Measurements from ENCODE around the gene DST. TPM values are rescaled to one million over a fixed set of nuclear protein-coding genes. Genes with fewer than 3 reads are reported as not detected.

DST gene
- total RNA-seq, 3 donors from 2014 or later: 2.3 to 4.7 (median 3.5) TPM

GRCh38 chr6:56536536-56536935 is 106.2 kb downstream of the DST start:
- Mint-ChIP-seq H3K36me3 (ENCODE audit: insufficient read depth) (no peaks in the 10 kb centered on the region), H3K27me3 (ENCODE audit: low read depth) (no peaks in the 10 kb centered on the region), H3K4me3 (no peak overlapping the region), H3K9me3 (no peaks in the 10 kb centered on the region), H3K4me1 (ENCODE audit: low read depth) (no peaks in the 10 kb centered on the region)
- no peak for DNase-seq
- no peak for ATAC-seq

GRCh38 chr6:56535626-56536025 is 107.1 kb downstream of the DST start:
- H3K36me3 Mint-ChIP-seq (ENCODE audit: insufficient read depth): no peaks in the 10 kb centered on the region
- H3K4me3 Mint-ChIP-seq: no peak overlapping the region
- ATAC-seq (no peak), DNase-seq (no peak)
- no peaks in the 10 kb centered on the region for H3K27me3 Mint-ChIP-seq (ENCODE audit: low read depth)
- no peaks in the 10 kb centered on the region for H3K9me3 Mint-ChIP-seq
- H3K4me1 Mint-ChIP-seq (ENCODE audit: low read depth): no peaks in the 10 kb centered on the region

GRCh38 chr6:56534680-56535419 is 107.8 kb downstream of the DST start:
- Mint-ChIP-seq H3K36me3 (ENCODE audit: insufficient read depth) (no peaks in the 10 kb centered on the region), H3K4me3 (no peak overlapping the region), H3K4me1 (ENCODE audit: low read depth) (no peaks in the 10 kb centered on the region), H3K9me3 (no peaks in the 10 kb centered on the region), H3K27me3 (ENCODE audit: low read depth) (no peaks in the 10 kb centered on the region)
- DNase-seq (no peak), ATAC-seq (no peak)

- Mint-ChIP-seq H3K4me1 (ENCODE audit: low read depth) (no peaks in the 10 kb centered on the region), H3K4me3 (no peak overlapping the region), H3K27me3 (ENCODE audit: low read depth) (no peaks in the 10 kb centered on the region), H3K9me3 (no peaks in the 10 kb centered on the region), H3K36me3 (ENCODE audit: insufficient read depth) (no peaks in the 10 kb centered on the region)
- DNase-seq (no peak), ATAC-seq (no peak)
These were observed 109.7 kb downstream of the DST start for GRCh38 chr6:56532766-56533551.

- no peaks in the 10 kb centered on the region for H3K36me3 Mint-ChIP-seq (ENCODE audit: insufficient read depth)
- ATAC-seq (no peak), DNase-seq (no peak)
- H3K9me3 Mint-ChIP-seq: no peaks in the 10 kb centered on the region
- H3K4me1 Mint-ChIP-seq (ENCODE audit: low read depth): no peaks in the 10 kb centered on the region
- H3K4me3 Mint-ChIP-seq: no peak overlapping the region
- H3K27me3 Mint-ChIP-seq (ENCODE audit: low read depth): no peaks in the 10 kb centered on the region
These were observed 110.7 kb downstream of the DST start for GRCh38 chr6:56531839-56532595.

GRCh38 chr6:56529594-56530191 is 113.0 kb downstream of the DST start:
- ATAC-seq: no peak
- no peaks in the 10 kb centered on the region for H3K27me3 Mint-ChIP-seq (ENCODE audit: low read depth)

GRCh38 chr6:56528412-56528841 is 114.3 kb downstream of the DST start:
- no peaks in the 10 kb centered on the region for H3K27me3 Mint-ChIP-seq (ENCODE audit: low read depth)
- H3K4me1 Mint-ChIP-seq (ENCODE audit: low read depth): no peaks in the 10 kb centered on the region
- H3K36me3 Mint-ChIP-seq (ENCODE audit: insufficient read depth): no peaks in the 10 kb centered on the region
- ATAC-seq (no peak), DNase-seq (no peak)
- H3K4me3 Mint-ChIP-seq: no peak overlapping the region
- no peaks in the 10 kb centered on the region for H3K9me3 Mint-ChIP-seq

More at GRCh38 chr6:56529594-56530191, 113.0 kb downstream of the DST start:
- H3K36me3 Mint-ChIP-seq (ENCODE audit: insufficient read depth): no peaks in the 10 kb centered on the region
- no peak for DNase-seq
- H3K9me3 Mint-ChIP-seq: no peaks in the 10 kb centered on the region
- H3K4me3 Mint-ChIP-seq: no peak overlapping the region
- no peaks in the 10 kb centered on the region for H3K4me1 Mint-ChIP-seq (ENCODE audit: low read depth)

GRCh38 chr6:56527934-56528333 is 114.8 kb downstream of the DST start:
- ATAC-seq (no peak), DNase-seq (no peak)
- Mint-ChIP-seq H3K9me3 (no peaks in the 10 kb centered on the region), H3K4me3 (no peak overlapping the region), H3K27me3 (ENCODE audit: low read depth) (no peaks in the 10 kb centered on the region), H3K36me3 (ENCODE audit: insufficient read depth) (no peaks in the 10 kb centered on the region), H3K4me1 (ENCODE audit: low read depth) (no peaks in the 10 kb centered on the region)

GRCh38 chr6:56526860-56527544 is 115.7 kb downstream of the DST start:
- H3K4me1 Mint-ChIP-seq (ENCODE audit: low read depth): no peaks in the 10 kb centered on the region
- DNase-seq (no peak), ATAC-seq (no peak)
- H3K4me3 Mint-ChIP-seq: no peak overlapping the region
- H3K36me3 Mint-ChIP-seq (ENCODE audit: insufficient read depth): no peaks in the 10 kb centered on the region
- H3K27me3 Mint-ChIP-seq (ENCODE audit: low read depth): no peaks in the 10 kb centered on the region
- H3K9me3 Mint-ChIP-seq: no peaks in the 10 kb centered on the region

- DNase-seq (no peak), ATAC-seq (no peak)
- no peak overlapping the region for H3K4me3 Mint-ChIP-seq
- no peaks in the 10 kb centered on the region for H3K36me3 Mint-ChIP-seq (ENCODE audit: insufficient read depth)
- no peaks in the 10 kb centered on the region for H3K27me3 Mint-ChIP-seq (ENCODE audit: low read depth)
- H3K4me1 Mint-ChIP-seq (ENCODE audit: low read depth): no peaks in the 10 kb centered on the region
- H3K9me3 Mint-ChIP-seq: no peaks in the 10 kb centered on the region
These were observed 116.5 kb downstream of the DST start for GRCh38 chr6:56525974-56526789.

GRCh38 chr6:56524891-56525703 is 117.6 kb downstream of the DST start:
- no peak overlapping the region for H3K4me3 Mint-ChIP-seq
- no peaks in the 10 kb centered on the region for H3K4me1 Mint-ChIP-seq (ENCODE audit: low read depth)
- peaks cover 2% of the 10 kb centered on the region for H3K9me3 Mint-ChIP-seq
- ATAC-seq: no peak
- no peaks in the 10 kb centered on the region for H3K36me3 Mint-ChIP-seq (ENCODE audit: insufficient read depth)
- no peak for DNase-seq
- H3K27me3 Mint-ChIP-seq (ENCODE audit: low read depth): no peaks in the 10 kb centered on the region

GRCh38 chr6:56522495-56523270 is 120.0 kb downstream of the DST start:
- H3K4me3 Mint-ChIP-seq: no peak overlapping the region
- ATAC-seq: no peak

More at GRCh38 chr6:56522495-56523270, 120.0 kb downstream of the DST start:
- H3K27me3 Mint-ChIP-seq (ENCODE audit: low read depth): no peaks in the 10 kb centered on the region
- H3K36me3 Mint-ChIP-seq (ENCODE audit: insufficient read depth): no peaks in the 10 kb centered on the region
- no peaks in the 10 kb centered on the region for H3K4me1 Mint-ChIP-seq (ENCODE audit: low read depth)
- no peak for DNase-seq
- H3K9me3 Mint-ChIP-seq: peaks cover 6% of the 10 kb centered on the region

All from activated T-cell treated with anti-CD3 and anti-CD28 coated beads, Interleukin-2, amount 50 U/mL, for 4 hours (primary cell).